H1 (cell line): Measurements from ENCODE around the gene PCSK9. TPM values are rescaled to one million over a fixed set of nuclear protein-coding genes. Genes with fewer than 3 reads are reported as not detected.

Source experiments
- CTCF ChIA-PET: fragments of 300-600 bp; sonication (Branson Sonifier 250); formaldehyde crosslinking; loops from one replicate; lab custom pipeline; 2021; ENCODE audit not compliant: partially characterized antibody; lab: Charles Lee
- POLR2A ChIA-PET: fragments of 300-600 bp; sonication (Branson Sonifier 250); formaldehyde crosslinking; loops from one replicate; lab custom pipeline; 2021; ENCODE audit warnings: inconsistent platforms; ENCODE audit not compliant: partially characterized antibody; lab: Charles Lee
- DNase-seq, 2 experiments: peaks; one replicate each; pipeline versions ENCODE4 v3.0.0 to v3.0.0-alpha.2; 2010 to 2022; ENCODE audit warnings: low spot score in 2 of 2, low read depth in 1 of 2, mixed read lengths in 1 of 2
- FAIRE-seq: peaks from 2 replicates; lab custom pipeline; 2011; peaks lifted over from hg19 to GRCh38; lab: Jason Lieb, UNC
- H2AFZ ChIP-seq: 2 replicates; pipeline ENCODE4 v1.8.1; 2012; ENCODE audit warnings: low read length, inconsistent platforms
- H2AK5ac ChIP-seq: 2 replicates; pipeline ENCODE4 v1.6.1; 2013; ENCODE audit warnings: low read depth, low read length
- H2BK120ac ChIP-seq: replicated peaks from 2 replicates; pipeline ENCODE3; 2013; ENCODE audit warnings: low read depth, low read length, inconsistent platforms
- H2BK12ac ChIP-seq: 2 replicates; pipeline ENCODE4 v1.6.1; 2013; ENCODE audit warnings: low read depth, low read length
- H2BK15ac ChIP-seq: 2 replicates; pipeline ENCODE4 v1.6.1; 2013; ENCODE audit warnings: low read length
- H2BK20ac ChIP-seq: 2 replicates; pipeline ENCODE4 v1.6.1; 2013; ENCODE audit warnings: low read length
- H2BK5ac ChIP-seq: 2 replicates; pipeline ENCODE4 v1.6.1; 2013; ENCODE audit warnings: low read depth, low read length
- H3K14ac ChIP-seq: 2 replicates; pipeline ENCODE4 v1.6.1; 2013; ENCODE audit warnings: inconsistent platforms; ENCODE audit not compliant: insufficient read length
- H3K18ac ChIP-seq: 2 replicates; pipeline ENCODE4 v1.6.1; 2013; ENCODE audit warnings: low read length; ENCODE audit errors: extremely low read depth
- H3K23ac ChIP-seq: 2 replicates; pipeline ENCODE4 v1.6.1; 2013; ENCODE audit warnings: inconsistent platforms; ENCODE audit not compliant: insufficient read length
- H3K23me2 ChIP-seq: 2 replicates; pipeline ENCODE4 v1.6.1; 2013; ENCODE audit warnings: low read depth, low read length
- H3K27ac ChIP-seq: 2 replicates; pipeline ENCODE4 v1.6.1; 2011; ENCODE audit warnings: low read depth, low read length, inconsistent platforms
- H3K27me3 ChIP-seq, 4 experiments: replicated peaks in 1 of 4; 1 replicate in 1 of 4; 2 replicates in 3 of 4; pipeline versions ENCODE4 v1.6.1 to v1.8.1; 2011 to 2013; ENCODE audit warnings: low read length in 3 of 4, mild to moderate bottlenecking in 3 of 4, inconsistent platforms in 2 of 4, mixed read lengths in 2 of 4, moderate library complexity in 1 of 4; ENCODE audit not compliant: control insufficient read depth in 3 of 4, insufficient read depth in 3 of 4; ENCODE audit errors: extremely low read depth in 1 of 4
- H3K36me3 ChIP-seq, 4 experiments: 2 replicates each; pipeline versions ENCODE4 v1.6.1 to v1.8.1; 2011 to 2013; ENCODE audit warnings: mild to moderate bottlenecking in 4 of 4, low read length in 3 of 4, moderate library complexity in 2 of 4, control low read depth in 1 of 4, inconsistent platforms in 1 of 4; ENCODE audit not compliant: insufficient read depth in 4 of 4, control insufficient read depth in 2 of 4
- H3K4ac ChIP-seq: replicated peaks from 2 replicates; pipeline ENCODE3; 2013; ENCODE audit warnings: low read length, low read depth, mixed read lengths, inconsistent platforms; ENCODE audit not compliant: insufficient read length
- H3K4me1 ChIP-seq, 4 experiments: replicated peaks in 1 of 4; 1 replicate in 1 of 4; 2 replicates in 3 of 4; pipeline versions ENCODE4 v1.6.1 to v1.8.1; 2011 to 2013; ENCODE audit warnings: low read length in 3 of 4, inconsistent platforms in 2 of 4, mixed read lengths in 1 of 4; ENCODE audit not compliant: insufficient read depth in 4 of 4, control insufficient read depth in 3 of 4
- H3K4me2 ChIP-seq, 2 experiments: 2 replicates each; pipeline versions ENCODE4 v1.6.1 to v1.8.1; 2011 to 2013; ENCODE audit warnings: low read depth in 2 of 2, low read length in 2 of 2, control low read depth in 1 of 2, inconsistent platforms in 1 of 2, mild to moderate bottlenecking in 1 of 2; ENCODE audit not compliant: insufficient read depth in 1 of 2
- H3K4me3 ChIP-seq, 4 experiments: fragments of 200-600, 300-600 bp in 1 of 4; sonication (generic), shearing (Covaris generic), sonication (Bioruptor Twin) in 1 of 4; 2 replicates each; pipeline versions ENCODE4 v1.5.1 to v1.8.1; 2011 to 2016; ENCODE audit warnings: low read length in 4 of 4, low read depth in 3 of 4, control low read depth in 2 of 4, inconsistent platforms in 2 of 4, mild to moderate bottlenecking in 2 of 4, mixed read lengths in 1 of 4, moderate library complexity in 1 of 4; ENCODE audit not compliant: insufficient read depth in 2 of 4; ENCODE audit errors: extremely low read depth in 1 of 4
- H3K56ac ChIP-seq: replicated peaks from 2 replicates; pipeline ENCODE3; 2013; ENCODE audit warnings: low read depth, mild to moderate bottlenecking, mixed read lengths, low read length, inconsistent platforms; ENCODE audit not compliant: insufficient read length
- H3K79me1 ChIP-seq: 2 replicates; pipeline ENCODE4 v1.6.1; 2013; ENCODE audit warnings: low read depth, low read length, control low read depth
- H3K79me2 ChIP-seq, 2 experiments: 2 replicates each; pipeline versions ENCODE4 v1.6.1 to v1.8.1; 2012 to 2013; ENCODE audit warnings: low read length in 2 of 2, mild to moderate bottlenecking in 2 of 2, inconsistent platforms in 1 of 2; ENCODE audit not compliant: insufficient read depth in 2 of 2, control insufficient read depth in 1 of 2
- H3K9ac ChIP-seq, 4 experiments: replicated peaks in 1 of 4; 1 replicate in 1 of 4; 2 replicates in 3 of 4; pipeline versions ENCODE4 v1.6.1 to v1.8.1; 2011 to 2013; ENCODE audit warnings: low read depth in 3 of 4, low read length in 3 of 4, control low read depth in 2 of 4, mild to moderate bottlenecking in 2 of 4, moderate library complexity in 2 of 4, inconsistent platforms in 1 of 4; ENCODE audit errors: extremely low read depth in 1 of 4
- H3K9me3 ChIP-seq, 2 experiments: 2 replicates each; pipeline versions ENCODE4 v1.6.1 to v1.8.1; 2012 to 2013; ENCODE audit warnings: mild to moderate bottlenecking in 2 of 2, moderate library complexity in 2 of 2, control low read depth in 1 of 2, inconsistent platforms in 1 of 2, low read depth in 1 of 2, low read length in 1 of 2, mixed read lengths in 1 of 2; ENCODE audit not compliant: insufficient read depth in 2 of 2
- H4K20me1 ChIP-seq, 2 experiments: replicated peaks in 1 of 2; 2 replicates each; pipeline versions ENCODE3 to v1.8.1; 2011 to 2013; ENCODE audit warnings: inconsistent platforms in 2 of 2, low read length in 2 of 2, mild to moderate bottlenecking in 1 of 2; ENCODE audit not compliant: insufficient read depth in 2 of 2, control insufficient read depth in 1 of 2
- H4K5ac ChIP-seq: 2 replicates; pipeline ENCODE4 v1.6.1; 2013; ENCODE audit warnings: low read length, low read depth, mixed read lengths, inconsistent platforms; ENCODE audit not compliant: insufficient read length
- H4K8ac ChIP-seq: 2 replicates; pipeline ENCODE4 v1.8.0; 2013; ENCODE audit warnings: mild to moderate bottlenecking, moderate library complexity, low read length, inconsistent platforms; ENCODE audit not compliant: insufficient read depth; ENCODE audit errors: extremely low read depth
- H4K91ac ChIP-seq: replicated peaks from 2 replicates; pipeline ENCODE3; 2013; ENCODE audit warnings: low read length, mixed read lengths, inconsistent platforms; ENCODE audit not compliant: insufficient read length
- CBX5 ChIP-seq: fragments of 300-800, 300-1000 bp; sonication (generic); IDR thresholded peaks from 2 replicates; pipeline ENCODE4 v1.7.1; 2016; ENCODE audit warnings: antibody characterized with exemption, low read length, low read depth
- HDAC2 ChIP-seq, 2 experiments: fragments of 300-600 bp in 1 of 2; sonication (generic) in 1 of 2; IDR thresholded peaks; 2 replicates each; pipeline ENCODE4 v1.6.1; 2011 to 2012; ENCODE audit warnings: low read depth in 2 of 2, low read length in 2 of 2, mild to moderate bottlenecking in 2 of 2, moderate library complexity in 2 of 2, borderline replicate concordance in 1 of 2, inconsistent platforms in 1 of 2
- JUND ChIP-seq: IDR thresholded peaks from 2 replicates; pipeline ENCODE4 v1.6.1; 2011; ENCODE audit warnings: mild to moderate bottlenecking, improper control_type of control experiment, low read length
- KDM5A ChIP-seq: fragments of 200-600 bp; IDR thresholded peaks from 2 replicates; pipeline ENCODE4 v1.7.1; 2012; ENCODE audit warnings: mild to moderate bottlenecking, low read length, inconsistent platforms, mixed read lengths
- MAFK ChIP-seq: IDR thresholded peaks from 2 replicates; pipeline ENCODE4 v1.6.1; 2012; ENCODE audit warnings: low read depth, mild to moderate bottlenecking, improper control_type of control experiment, low read length
- RBBP5 ChIP-seq: IDR thresholded peaks from 2 replicates; pipeline ENCODE4 v1.7.1; 2012; ENCODE audit warnings: low read depth, mild to moderate bottlenecking, inconsistent platforms, low read length, moderate library complexity, borderline replicate concordance
- SIRT6 ChIP-seq: IDR thresholded peaks from one replicate; pipeline ENCODE4 v1.7.1; 2012; ENCODE audit warnings: low read length, inconsistent platforms
- ZNF274 ChIP-seq: IDR thresholded peaks from 2 replicates; pipeline ENCODE4 v1.7.0; 2012; ENCODE audit warnings: low read length, borderline replicate concordance; ENCODE audit errors: extremely low read depth
- WGBS, 2 experiments: shearing (Covaris generic) in 1 of 2; methylation state at CpG; one replicate each; pipeline versions ENCODE4 v1.1.6 to v1.1.7; 2013 to 2015; ENCODE audit warnings: low lambda C conversion rate in 2 of 2, mixed read lengths in 2 of 2, inconsistent platforms in 1 of 2, low coverage in 1 of 2, missing lambda C conversion rate in 1 of 2; ENCODE audit not compliant: insufficient replicate concordance in 2 of 2, insufficient coverage in 1 of 2, insufficient read length in 1 of 2; ENCODE audit errors: extremely low coverage in 1 of 2, missing lambda C conversion rate in 1 of 2; 5-methylcytosine and 5-hydroxymethylcytosine counted together
- polyA plus RNA-seq, 7 experiments: library from polyadenylated mRNA; depleted of rRNA in 3 of 7; stranded (reverse) in 5 of 7; unstranded in 2 of 7; fragments of >200 nt in 5 of 7; fragments of 200-250 nt in 2 of 7; gene quantifications; 1 replicate in 5 of 7; 2 replicates in 1 of 7; 4 replicates in 1 of 7; pipeline versions ENCODE4 v1.2.1 to v1.2.3, GENCODE V29; 2011 to 2013; ENCODE audit warnings: missing spikeins in 2 of 7, mixed read lengths in 2 of 7
- total RNA-seq: library from RNA; stranded (reverse); fragmentation: NEBNext Ultra II Directional; extraction: Animal tissue kit (Norgen Biotek cat#: 25700); gene quantifications from 2 replicates; pipeline ENCODE4 v1.2.1, GENCODE V29; 2021

PCSK9 gene
- total and polyA plus RNA-seq, 2 of the 8 experiments (the other 6 are each of a cell fraction or from before 2014, with no cell fraction given): 22.3 to 32.3 TPM

- no peak for FAIRE-seq
- ChIA-PET CTCF (interaction anchor here (2.6 to 18.4 kb wide), 4 partner anchors 18 to 45 kb away, joined by 8 to 436 read pairs (median 22); no protein-coding TSS in a partner anchor), POLR2A (no interaction called here)
These were observed 48.4 kb upstream of the PCSK9 start for GRCh38 chr1:54990916-54991315.

More at GRCh38 chr1:54990916-54991315, 48.4 kb upstream of the PCSK9 start:
- no peak overlapping the region for H3K9ac ChIP-seq
- H3K36me3 ChIP-seq: no peaks in the 10 kb centered on the region
- H3K56ac ChIP-seq: no peak overlapping the region
- no peak overlapping the region for H4K91ac ChIP-seq
- H2BK5ac ChIP-seq: no peak overlapping the region
- H2BK12ac ChIP-seq: no peak overlapping the region
- H3K23me2 ChIP-seq: no peaks in the 10 kb centered on the region
- peak overlapping the region; percentile 88; the same call in 1 of the 2 replicates for H2BK15ac ChIP-seq
- H3K18ac ChIP-seq: no peak overlapping the region
- no peaks in the 10 kb centered on the region for H3K79me2 ChIP-seq
- no peak overlapping the region for H3K4ac ChIP-seq
- H3K79me1 ChIP-seq: no peaks in the 10 kb centered on the region
- H3K4me3 ChIP-seq: no peak overlapping the region
- no peak overlapping the region for H3K23ac ChIP-seq
- H3K9me3 ChIP-seq: no peaks in the 10 kb centered on the region
- H2BK120ac ChIP-seq: no peak overlapping the region
- no peak for DNase-seq
- H2AFZ ChIP-seq: no peak overlapping the region
- no peak overlapping the region for H2AK5ac ChIP-seq
- H4K20me1 ChIP-seq: no peaks in the 10 kb centered on the region
- 0 out of 2 replicates have a peak overlapping the region, but pooled peaks have one; percentile 32 for H2BK20ac ChIP-seq
- TF ChIP-seq ZNF274 (no peak), KDM5A (no peak), CBX5 (no peak), SIRT6 (no peak), MAFK (no peak), HDAC2 (IDR thresholded peaks at IDR 0.05; ENCODE audit: borderline replicate concordance in 1 of 2, low read depth in 2 of 2, low read length in 2 of 2) (no peak), RBBP5 (no peak), JUND (no peak)
- WGBS, 2 experiments: 65% methylated on average over 4 of the region's 4 CpGs; no CpG with 5 or more reads in 1 of the 2 experiments
- H3K27ac ChIP-seq: no peak overlapping the region
- H4K8ac ChIP-seq: no peak overlapping the region
- peaks cover 0 to 2% (median 0%) of the 10 kb centered on the region in 4 experiments; a peak in 2 of 7 replicates for H3K27me3 ChIP-seq
- no peak overlapping the region for H3K14ac ChIP-seq
- H4K5ac ChIP-seq: no peak overlapping the region
- no peak overlapping the region for H3K4me2 ChIP-seq
- H3K4me1 ChIP-seq: peaks cover 16 to 21% (median 17%) of the 10 kb centered on the region in 4 experiments
